Limb (tissue), 2 donors: ENCODE measurements around the gene TCF7L1.
A peak's percentile ranks its signal among the peaks of the same experiment; 100 is the strongest.

Experiments used
- DNase-seq, 2 donors: peaks; one replicate each; pipeline ENCODE4 v3.0.0-alpha.2; 2016; ENCODE audit errors: extremely low spot score in 2 of 2

TCF7L1 gene

DNA sequence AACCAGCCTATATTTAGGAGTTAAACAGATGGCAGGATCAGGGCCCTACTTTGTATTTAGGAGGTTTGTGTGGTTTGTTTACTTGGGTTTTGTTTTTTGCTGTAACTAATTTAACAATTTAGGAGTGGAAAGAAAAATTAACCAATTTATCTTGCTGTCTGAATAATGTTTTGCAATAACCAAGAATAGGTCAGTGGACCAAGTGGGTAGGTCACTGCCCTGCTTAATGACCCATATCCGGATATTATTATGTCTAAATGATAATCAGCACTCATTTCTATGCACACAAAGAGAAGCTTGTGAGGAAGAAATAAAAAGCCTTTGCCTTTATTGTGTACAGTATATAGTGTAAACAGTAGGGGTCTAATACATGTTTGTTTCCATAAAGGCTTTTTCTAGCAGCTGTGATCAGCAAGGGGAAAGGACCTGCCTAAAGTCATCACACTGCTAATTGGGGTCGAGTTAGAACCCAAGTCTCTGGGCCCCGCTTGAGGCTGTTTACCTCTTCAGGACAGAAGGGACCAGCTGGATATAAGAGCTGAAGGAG is 118.0 kb downstream of the TCF7L1 start:
- no peak for DNase-seq

- no peak for DNase-seq
Measured at GRCh38 chr2:85253890-85254289, 120.7 kb downstream of the TCF7L1 start.

GRCh38 chr2:85254540-85255300 is 121.5 kb downstream of the TCF7L1 start:
- DNase-seq, result no peak

GRCh38 chr2:85255456-85255812 is 122.2 kb downstream of the TCF7L1 start:
- no peak for DNase-seq

DNA sequence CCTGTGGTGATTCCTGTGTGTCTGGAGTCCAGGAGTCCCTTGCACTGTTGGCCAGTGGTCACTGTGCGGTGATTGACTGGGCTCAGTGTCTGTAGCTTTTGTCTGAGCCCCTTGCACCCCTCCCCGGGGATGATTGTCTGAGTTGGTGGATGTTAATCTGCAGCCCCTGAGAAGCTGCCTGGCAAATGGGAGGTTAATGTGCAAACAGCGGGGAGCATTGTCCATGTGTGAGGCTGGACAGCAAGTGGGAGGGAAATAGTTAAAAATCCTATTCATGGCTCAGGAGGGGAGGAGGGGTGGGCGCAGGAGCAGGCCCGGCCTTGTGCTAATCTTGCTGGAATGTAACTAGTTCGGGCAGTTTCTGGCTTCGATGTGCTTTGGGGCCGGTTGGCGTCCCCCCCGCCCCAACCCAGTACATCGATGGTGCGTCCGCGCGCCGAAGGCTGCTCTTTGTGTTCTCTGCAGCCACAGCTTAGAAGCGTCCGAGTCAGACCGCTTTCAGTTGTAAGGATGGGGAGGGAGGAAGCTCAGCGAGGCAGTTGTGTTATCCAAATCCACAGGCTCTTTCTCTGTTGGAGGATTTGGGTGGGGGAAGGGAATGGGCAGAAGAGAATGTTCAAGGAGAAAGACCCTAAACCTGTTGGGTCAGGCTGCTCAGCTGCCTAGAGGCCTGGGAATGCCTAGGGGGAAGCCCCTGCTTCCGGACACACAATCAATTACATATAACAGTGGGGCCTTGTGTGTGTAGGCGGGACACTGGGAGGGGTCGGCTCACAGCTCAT is 122.8 kb downstream of the TCF7L1 start:
- DNase-seq, result peak; percentile 82

DNA sequence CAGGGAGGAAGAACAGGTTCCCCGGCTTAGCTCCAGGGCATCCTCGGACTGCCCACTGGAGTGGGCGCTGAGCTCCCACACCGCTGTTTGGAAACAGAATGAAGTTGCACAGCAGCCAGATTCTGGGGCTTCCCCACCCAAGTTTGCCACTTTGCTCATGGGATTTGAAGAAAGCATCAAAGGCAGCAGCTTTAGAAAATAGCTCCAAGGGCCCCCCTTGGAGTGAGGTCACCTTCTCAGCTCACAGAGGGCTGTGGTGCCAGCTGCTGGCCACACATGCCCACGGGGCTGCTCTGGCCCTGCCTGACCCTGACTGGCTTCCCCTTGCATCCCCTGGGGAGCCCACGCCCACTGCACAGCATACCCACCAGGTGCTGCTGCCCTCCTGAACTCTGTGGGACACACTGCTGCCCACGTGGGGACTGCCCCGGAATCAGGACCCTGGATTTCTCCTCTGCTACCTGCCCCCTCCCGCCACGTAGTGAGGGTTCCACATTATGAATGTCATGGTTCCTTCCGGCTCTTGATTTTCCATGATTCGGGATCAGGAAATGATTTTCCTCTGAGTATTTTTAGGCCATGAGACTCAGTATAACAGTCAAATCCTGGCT is 124.3 kb downstream of the TCF7L1 start:
- DNase-seq, result no peak

GRCh38 chr2:85257970-85258605 is 124.9 kb downstream of the TCF7L1 start:
- no peak for DNase-seq

- DNase-seq, result no peak
Measured at GRCh38 chr2:85259101-85259590, 126.0 kb downstream of the TCF7L1 start.

- no peak for DNase-seq
Measured at GRCh38 chr2:85259879-85260278, 126.7 kb downstream of the TCF7L1 start.

DNA sequence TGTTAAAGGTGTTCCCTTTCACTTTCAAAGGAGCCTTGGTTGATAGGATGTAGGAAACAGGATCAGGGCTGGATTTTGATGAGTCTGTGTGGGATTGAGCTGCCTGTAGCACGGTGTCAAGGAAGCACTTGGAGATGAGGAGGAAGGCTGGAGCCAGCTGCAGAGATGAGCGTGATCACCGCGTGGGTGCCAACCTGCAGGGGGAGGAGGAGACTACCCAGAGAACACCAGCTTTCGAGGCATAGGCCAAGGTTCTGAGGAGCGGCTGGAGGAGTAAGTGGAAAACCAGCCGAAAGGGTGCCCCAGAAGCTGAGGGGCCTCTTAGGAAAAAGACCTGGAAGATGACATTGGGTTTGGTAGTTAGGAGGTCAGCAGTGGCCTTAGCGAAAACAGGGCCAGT is 130.4 kb downstream of the TCF7L1 start:
- DNase-seq, result no peak

- no peak for DNase-seq
Measured at GRCh38 chr2:85264471-85264870, 131.3 kb downstream of the TCF7L1 start.

- DNase-seq, result peak in 1 of 2 donors; percentile 45
Measured at GRCh38 chr2:85265304-85265703, 132.1 kb downstream of the TCF7L1 start.

GRCh38 chr2:85266146-85267041 is 133.2 kb downstream of the TCF7L1 start:
- DNase-seq, result peak in 1 of 2 donors; percentile 67

- no peak for DNase-seq
Measured at GRCh38 chr2:85269959-85270358, 136.8 kb downstream of the TCF7L1 start.

DNA sequence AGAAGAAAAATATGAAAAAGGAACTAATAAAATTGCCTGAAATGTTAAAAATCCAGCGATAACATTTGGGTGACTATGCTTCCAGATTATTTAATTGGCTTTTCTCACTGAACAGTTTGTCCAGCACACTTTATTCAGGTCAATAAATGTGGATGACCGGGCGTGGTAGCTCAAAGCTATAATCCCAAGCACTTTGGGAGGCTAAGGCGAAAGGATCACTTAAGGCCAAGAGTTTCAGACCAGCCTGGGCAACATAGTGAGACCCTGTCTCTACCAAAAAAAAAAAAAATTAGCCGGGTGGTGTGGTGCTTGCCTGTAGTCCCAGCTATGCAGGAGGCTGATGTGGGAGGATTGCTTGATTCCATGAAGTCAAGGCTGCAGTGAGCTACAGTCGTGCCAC is 139.2 kb downstream of the TCF7L1 start:
- DNase-seq, result no peak

- DNase-seq, result no peak
Measured at GRCh38 chr2:85273738-85274731, 140.8 kb downstream of the TCF7L1 start.

- DNase-seq, result no peak
Measured at GRCh38 chr2:85275984-85276540, 142.9 kb downstream of the TCF7L1 start.

- DNase-seq, result no peak
Measured at GRCh38 chr2:85276571-85277118, 143.5 kb downstream of the TCF7L1 start.
